GM19397 (cell line): Measurements from ENCODE around the gene PPP1R12C.
"Not testable (repeated sequence)": the region's sequence is repeated elsewhere in the genome, so short reads cannot be mapped to it uniquely, and the experiment has no call there.

Experiments
- ATAC-seq: cut with Tn5 transposase; IDR thresholded peaks from one replicate; pipeline ENCODE4 v1.9.1; 2021; ENCODE audit warnings: mild to moderate bottlenecking, moderate library complexity; ENCODE audit not compliant: unreplicated experiment

The PPP1R12C gene

DNA sequence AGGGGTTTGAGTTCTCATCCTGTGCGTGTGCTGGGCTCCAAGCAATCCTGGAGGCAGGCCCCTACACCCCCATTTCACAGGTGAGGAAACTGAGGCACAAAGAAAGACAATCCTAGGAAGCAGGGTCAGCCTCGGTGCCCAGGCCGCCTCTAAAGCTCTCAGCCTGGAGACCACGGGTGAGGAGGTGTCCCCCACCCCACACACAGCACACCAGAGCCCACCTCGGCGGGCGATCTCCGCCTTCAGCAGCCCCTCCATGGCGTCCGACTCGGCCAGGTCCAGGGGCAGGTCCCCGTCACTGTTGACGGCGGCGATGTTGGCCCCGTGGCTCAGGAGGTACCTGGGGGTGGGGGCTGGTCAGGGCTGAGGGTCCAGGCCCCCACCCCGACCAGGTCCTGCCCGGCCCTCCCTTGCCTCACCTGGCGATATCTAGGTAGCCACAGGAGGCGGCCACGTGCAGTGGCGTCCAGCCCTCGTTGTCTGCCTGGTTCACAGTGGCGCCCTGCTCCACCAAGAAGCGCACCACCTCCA, 5.1 kb downstream of the PPP1R12C start:
- ATAC-seq = no peak

DNA sequence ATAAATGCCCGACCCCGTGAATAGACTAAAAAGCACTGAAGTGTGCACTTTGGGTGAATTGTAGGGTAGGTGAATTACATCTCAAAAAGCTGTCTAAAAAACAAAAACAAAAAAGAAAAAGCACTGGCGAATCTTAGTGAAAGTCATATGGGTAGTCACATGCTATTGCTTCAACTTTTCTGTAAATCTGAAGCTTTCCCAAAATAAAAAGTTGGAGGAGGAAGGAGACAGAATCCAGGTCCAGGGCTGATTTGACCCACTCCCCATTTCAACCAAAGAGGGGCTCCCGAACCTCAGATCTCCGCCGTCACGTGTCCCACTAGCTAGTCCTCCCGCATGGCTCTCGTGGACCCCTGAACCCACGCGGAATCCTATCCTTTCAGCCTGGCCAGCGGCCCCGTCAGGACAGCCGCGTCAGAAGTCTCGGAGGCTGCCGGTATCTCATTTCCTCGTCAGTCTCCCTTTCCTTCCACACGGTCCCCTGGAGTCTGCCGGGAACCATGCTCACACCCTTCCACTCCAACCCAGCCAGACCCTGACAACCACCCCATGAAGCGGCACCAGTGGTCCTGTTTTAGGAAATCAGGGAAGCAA, 6.1 kb downstream of the PPP1R12C start:
- ATAC-seq = no peak

- ATAC-seq = no peak
Measured at GRCh38 chr19:55109527-55110291, 7.7 kb downstream of the PPP1R12C start.

DNA sequence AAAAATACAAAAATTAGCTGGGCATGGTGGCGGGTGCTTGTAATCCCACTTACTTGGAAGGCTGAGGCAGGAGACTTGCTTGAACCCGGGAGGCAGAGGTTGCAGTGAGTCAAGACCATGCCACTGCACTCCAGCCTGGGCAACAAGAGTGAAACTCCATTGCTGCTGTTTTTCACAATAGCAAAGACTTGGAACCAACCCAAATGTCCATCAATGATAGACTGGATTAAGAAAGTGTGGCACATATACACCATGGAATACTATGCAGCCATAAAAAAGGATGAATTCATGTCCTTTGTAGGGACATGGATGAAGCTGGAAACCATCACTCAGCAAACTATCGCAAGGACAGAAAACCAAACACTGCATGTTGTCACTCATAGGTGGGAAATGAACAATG, 10.2 kb downstream of the PPP1R12C start:
- ATAC-seq = not testable (repeated sequence)

DNA sequence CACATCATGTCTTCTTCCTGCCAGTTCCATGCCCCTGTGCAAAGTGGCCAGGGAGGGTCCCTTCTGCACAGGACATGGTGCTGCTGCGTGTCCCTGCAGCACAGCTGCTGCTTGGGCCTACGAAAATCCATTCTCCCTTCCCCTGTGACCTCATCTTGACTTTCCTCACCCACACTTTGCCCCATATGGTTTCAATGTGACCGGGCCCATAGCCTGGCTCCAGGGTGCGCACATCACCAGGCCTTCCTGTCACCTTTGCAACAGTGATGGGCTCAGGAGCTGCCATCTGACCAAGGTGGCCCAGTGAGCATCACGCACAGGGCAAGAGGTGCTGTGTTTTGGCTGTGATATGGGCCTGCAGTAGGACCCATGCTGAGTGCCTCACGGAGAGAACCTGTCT, 10.8 kb downstream of the PPP1R12C start:
- no peak for ATAC-seq

DNA sequence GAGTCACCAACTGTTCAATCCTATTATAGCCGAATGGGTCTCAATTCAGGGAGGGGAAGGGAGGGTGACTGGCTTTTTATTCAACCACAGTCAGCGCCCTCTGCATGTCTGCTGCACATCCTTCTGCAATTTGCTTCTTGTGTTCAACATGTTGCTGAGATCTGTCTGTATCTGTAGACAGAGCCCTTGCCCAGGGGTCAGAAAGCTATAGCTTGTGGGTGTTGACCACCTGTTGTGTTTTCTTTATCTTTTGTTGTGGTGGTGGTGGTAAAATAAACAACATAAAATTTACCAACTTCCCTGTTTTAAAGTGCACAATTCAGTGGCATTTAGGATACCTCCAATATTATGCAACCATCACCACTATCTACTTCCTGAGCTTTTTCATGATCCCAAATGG, 12.2 kb downstream of the PPP1R12C start:
- no peak for ATAC-seq

GRCh38 chr19:55103190-55103589, 14.2 kb downstream of the PPP1R12C start:
- no peak for ATAC-seq

DNA sequence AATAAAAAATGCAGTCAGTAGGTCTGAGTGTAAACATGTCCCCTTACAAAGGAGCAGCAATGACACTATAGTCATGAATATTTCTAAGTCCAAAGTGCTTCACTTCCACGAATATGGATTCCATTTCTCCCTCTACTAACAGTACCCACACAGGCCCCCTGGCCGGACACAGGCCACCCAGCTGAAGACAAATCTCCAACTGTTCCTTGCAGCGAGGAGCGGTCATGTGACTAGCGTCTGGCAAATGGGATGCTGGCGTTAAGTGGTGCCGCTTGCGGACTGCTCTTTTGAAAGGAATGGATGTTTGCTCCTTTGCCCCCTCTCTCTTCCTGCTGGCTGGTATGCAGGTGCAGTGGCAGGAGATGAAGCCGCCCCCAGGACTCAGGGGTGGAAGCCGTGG, 16.2 kb downstream of the PPP1R12C start:
- no peak for ATAC-seq

DNA sequence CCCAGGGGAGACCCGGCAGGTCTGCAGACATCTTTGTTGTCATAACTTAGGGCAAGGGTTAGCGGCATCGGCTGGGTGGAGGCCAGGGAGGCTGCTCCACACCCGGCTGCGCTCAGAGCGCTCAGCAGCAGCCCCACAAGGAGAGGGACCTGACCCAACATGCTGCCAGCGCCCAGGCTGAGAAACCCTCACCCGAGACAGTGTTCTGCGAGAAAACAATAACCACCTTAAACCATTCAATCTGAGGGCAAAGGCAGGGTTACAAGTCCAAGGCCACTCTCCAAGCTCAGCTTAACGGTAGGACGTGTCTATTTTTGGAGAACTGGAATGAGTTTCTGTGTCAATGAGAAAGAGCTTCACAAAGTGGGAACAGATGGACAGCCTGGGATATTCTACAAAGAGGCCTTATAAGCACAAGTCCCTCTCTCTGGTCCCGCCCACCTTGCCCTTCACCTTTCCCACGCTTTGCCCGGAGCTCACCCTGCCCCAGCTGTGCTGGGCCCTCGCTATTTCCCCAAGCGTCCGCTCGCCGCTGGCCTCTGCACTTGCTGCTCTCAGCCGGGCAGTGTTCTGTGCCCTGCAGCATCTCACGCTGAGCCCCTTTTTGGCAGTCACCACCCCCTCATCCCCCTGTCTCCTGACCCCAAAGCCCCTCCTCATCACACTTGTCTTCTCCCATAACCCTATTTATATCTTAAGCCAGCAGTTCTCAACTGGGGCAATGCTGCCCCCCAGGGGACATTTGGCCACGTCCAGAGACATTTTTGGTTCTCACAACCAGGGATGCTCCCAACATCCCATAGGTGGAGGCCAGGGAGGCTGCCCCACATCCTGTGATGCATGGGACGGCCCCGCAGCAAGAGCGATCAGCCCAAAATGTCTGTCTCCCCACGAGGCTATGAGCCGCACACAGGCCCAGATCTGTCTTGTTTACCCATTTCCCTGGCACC, 17.6 kb downstream of the PPP1R12C start:
- no peak for ATAC-seq

- no peak for ATAC-seq
Measured at GRCh38 chr19:55098716-55099556, 18.5 kb downstream of the PPP1R12C start.

GRCh38 chr19:55097864-55098715, 19.3 kb downstream of the PPP1R12C start:
- ATAC-seq = no peak

DNA sequence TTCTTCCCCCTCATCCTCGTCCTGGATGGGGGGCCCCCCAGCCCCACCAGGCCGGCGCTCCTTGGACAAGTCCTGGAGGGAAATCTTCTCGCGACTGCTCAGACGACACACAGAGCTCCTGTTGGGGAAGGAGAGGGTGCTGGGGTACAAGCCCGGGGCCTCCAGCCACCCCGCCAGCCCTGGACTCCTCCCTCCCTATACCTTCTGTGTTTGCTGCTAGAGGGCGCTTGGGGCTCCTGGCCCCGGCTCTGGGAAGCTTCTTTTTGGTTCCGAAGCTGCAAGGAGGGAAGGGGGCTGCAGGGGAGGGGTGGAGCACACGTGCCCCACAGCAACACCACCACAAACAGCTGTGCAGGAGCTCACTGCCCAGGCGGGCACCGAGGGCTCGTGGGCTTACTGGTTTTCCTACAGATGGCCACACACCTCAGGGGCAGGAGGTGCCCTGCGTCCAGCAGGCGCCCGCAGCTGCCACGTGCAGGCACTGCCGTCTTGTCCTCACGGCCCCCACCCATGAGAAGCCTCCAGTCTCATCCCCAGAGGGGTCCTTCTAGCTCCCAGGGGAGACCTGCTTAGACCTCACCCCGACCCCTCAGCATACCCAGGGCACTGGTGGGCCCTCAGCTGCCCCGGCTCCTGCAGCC, 21.3 kb downstream of the PPP1R12C start:
- ATAC-seq = no peak

DNA sequence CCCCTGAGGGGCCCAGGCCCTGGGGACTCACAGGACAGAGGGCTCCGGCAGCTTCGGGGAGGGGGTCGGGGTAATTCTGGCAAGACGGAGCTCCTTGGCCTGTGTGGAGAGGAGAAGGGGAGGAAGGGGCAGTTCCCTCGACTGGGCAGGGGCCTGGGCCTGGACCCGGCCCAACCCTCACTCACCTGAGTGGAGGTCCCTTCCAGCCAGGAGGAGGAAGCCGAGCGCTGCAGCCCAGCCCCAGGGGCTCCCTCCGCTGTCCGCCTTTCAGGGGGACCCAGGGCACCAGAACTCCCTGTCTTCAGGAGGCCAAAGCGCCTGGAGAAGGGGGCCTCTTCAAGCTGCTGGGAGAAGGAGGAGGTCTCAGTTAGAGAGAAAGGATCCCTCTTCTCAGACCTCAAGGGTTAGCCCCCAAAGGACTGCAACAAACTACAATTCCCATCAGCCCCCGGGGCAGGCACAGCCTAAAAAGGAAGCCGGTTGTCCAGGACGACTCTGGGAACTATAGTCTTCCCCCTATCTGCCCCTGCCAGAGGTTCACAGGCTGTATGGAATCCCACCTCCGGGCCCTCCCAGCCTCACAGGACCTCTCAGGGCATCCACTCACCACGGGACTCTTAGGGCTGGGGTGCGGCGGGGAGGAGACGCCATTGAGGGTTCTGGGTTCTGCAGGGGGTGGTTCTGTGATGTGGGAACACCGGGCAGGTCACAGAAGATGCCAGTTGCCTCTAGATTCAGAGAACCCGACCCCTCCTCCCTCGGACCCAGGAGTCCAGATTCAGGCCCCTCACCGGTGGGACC, 22.0 kb downstream of the PPP1R12C start:
- ATAC-seq = no peak

DNA sequence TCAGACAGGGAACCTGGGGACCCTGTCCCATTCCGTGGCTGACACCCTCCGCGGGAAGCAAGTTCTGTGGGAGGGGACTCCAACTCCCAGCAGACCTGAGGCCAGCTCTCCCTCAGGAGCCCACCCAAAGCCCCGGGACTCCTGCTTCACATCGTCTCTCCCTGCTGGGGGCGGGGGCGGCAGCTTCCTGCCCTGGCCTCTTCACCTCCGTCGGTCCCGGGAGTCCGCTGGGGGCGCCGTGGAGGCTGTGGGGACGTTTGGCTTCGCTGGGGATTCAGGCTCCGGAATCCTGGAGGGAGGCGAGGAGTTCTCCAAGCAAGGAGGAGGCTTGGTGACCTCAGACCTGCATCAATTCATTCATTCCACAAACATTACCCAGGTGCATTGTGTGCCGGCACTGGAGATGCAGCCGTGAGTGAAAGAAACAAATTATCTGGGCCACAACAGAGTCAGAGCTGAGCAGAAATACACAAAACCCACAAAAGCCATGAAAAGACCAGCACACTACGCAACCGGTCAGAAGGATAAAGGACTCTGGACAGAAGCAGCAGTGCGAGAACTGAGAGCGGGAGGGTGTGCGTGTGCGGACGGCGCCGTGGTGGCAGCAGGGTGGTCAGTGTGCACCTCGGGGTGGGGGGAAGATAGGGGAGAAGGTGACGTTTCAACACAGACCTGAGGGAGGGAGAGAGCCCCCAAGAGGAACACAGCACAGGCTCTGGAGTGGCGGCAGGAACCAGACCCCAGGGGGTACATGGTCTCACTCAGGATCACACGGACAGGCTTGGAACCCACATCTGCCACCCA, 22.8 kb downstream of the PPP1R12C start:
- no peak for ATAC-seq

DNA sequence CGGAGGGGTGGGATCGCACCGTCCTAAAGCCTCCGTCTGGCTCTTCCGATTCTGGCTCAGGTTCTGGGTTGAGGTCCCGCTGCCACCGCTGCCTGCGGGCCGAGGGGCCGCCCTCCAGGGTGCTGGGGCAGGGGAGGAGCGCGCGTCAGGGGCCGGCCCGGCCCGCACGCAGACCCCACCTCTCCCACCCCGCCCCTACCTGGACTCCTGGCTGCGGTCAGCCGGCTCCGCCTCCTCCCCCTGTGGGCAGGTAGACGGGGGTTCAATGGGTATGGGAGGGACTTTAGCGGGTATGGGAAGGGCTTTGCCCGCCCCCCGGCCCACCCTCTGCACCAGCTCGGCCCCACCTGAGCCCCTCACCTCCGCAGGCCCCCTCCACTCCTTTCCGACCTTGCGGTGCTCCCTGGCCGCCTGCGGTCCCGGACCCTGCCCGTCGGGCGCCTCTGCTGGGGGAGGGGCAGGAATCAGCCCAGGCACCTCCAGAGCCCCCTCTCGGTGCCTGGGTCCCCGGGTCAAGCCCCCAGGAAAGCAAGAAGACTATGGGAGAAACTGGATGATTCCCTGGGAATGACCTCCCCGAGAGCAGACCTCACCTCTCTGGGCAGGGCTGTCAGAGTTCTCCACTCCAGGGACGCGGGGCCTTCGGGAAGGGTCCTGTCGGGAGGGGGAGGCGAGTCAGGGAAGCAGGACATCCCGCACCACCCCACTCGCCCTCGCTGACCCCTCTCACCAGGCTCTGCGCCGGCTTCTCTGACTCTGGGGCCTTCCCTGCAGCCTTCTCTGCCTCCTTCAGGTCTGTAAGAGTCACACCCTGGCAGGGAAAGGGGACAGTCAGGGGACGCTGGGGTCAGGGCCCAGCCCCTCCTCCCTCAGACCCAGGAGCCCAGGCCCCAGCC, 24.8 kb downstream of the PPP1R12C start:
- no peak for ATAC-seq

- ATAC-seq = no peak
Measured at GRCh38 chr19:55091955-55092354, 25.5 kb downstream of the PPP1R12C start.
